GM21526 (cell line): ENCODE data around the gene SERPINA1.

Experiments used
- ATAC-seq: cut with Tn5 transposase; IDR thresholded peaks from one replicate; pipeline ENCODE4 v1.9.1; 2021; ENCODE audit warnings: moderate library complexity; ENCODE audit not compliant: unreplicated experiment, low FRiP score

The SERPINA1 gene

GRCh38 chr14:94385553-94386057 lies 2.8 kb downstream of the SERPINA1 start:
- ATAC-seq = no peak

GRCh38 chr14:94384342-94384741 lies 4.1 kb downstream of the SERPINA1 start:
- no peak for ATAC-seq

GRCh38 chr14:94383777-94384176 lies 4.6 kb downstream of the SERPINA1 start:
- no peak for ATAC-seq

DNA sequence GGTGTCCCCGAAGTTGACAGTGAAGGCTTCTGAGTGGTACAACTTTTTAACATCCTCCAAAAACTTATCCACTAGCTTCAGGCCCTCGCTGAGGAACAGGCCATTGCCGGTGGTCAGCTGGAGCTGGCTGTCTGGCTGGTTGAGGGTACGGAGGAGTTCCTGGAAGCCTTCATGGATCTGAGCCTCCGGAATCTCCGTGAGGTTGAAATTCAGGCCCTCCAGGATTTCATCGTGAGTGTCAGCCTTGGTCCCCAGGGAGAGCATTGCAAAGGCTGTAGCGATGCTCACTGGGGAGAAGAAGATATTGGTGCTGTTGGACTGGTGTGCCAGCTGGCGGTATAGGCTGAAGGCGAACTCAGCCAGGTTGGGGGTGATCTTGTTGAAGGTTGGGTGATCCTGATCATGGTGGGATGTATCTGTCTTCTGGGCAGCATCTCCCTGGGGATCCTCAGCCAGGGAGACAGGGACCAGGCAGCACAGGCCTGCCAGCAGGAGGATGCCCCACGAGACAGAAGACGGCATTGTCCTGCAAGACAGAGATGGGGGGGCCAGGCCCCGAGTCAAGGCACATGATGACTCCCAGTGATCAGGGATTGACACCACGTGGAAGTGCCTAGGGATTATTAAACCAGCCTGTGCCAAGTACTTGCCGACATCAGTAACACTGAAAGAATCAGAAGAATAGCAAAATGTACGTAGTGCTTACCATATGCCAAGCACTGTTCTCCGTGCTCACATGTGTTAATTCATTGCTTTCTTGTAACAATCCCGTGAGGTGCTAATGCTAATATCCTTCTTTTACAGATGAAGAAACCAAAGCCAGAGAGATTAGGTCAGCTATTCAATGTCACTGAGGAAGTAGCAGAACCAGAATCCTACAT lies 5.4 kb downstream of the SERPINA1 start:
- no peak for ATAC-seq

- ATAC-seq = no peak
These were observed 6.2 kb downstream of the SERPINA1 start for GRCh38 chr14:94382099-94382715.

- ATAC-seq = no peak
These were observed 7.0 kb downstream of the SERPINA1 start for GRCh38 chr14:94381149-94382030.

DNA sequence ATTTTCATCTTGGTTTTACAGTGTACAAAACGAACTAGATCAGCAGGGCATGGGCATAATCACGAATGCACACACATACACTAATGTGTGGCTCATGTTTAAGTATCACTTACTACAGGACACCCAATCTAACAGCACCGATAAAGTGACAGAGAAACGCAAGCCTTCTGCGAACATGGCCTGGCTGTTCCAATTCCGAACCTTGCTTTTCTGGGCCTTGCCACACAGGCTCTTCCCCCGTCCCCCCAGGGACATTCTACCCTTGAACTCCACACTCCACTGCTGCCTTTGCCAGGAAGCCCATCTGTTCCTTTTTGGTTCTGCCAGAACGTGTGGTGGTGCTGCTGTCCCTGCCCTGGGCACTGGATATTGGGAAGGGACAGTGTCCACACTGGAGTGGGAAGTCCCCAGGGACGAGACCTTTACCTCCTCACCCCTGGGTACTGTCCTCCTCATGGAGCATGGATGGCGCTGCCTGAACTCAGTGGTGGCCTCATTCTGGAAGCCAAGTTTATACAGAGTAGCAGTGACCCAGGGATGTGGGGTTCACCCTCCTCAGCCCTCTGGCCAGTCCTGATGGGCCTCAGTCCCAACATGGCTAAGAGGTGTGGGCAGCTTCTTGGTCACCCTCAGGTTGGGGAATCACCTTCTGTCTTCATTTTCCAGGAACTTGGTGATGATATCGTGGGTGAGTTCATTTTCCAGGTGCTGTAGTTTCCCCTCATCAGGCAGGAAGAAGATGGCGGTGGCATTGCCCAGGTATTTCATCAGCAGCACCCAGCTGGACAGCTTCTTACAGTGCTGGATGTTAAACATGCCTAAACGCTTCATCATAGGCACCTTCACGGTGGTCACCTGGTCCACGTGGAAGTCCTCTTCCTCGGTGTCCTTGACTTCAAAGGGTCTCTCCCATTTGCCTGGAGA lies 7.9 kb downstream of the SERPINA1 start:
- ATAC-seq = no peak

- ATAC-seq = no peak
These were observed 8.8 kb downstream of the SERPINA1 start for GRCh38 chr14:94379291-94380224.

DNA sequence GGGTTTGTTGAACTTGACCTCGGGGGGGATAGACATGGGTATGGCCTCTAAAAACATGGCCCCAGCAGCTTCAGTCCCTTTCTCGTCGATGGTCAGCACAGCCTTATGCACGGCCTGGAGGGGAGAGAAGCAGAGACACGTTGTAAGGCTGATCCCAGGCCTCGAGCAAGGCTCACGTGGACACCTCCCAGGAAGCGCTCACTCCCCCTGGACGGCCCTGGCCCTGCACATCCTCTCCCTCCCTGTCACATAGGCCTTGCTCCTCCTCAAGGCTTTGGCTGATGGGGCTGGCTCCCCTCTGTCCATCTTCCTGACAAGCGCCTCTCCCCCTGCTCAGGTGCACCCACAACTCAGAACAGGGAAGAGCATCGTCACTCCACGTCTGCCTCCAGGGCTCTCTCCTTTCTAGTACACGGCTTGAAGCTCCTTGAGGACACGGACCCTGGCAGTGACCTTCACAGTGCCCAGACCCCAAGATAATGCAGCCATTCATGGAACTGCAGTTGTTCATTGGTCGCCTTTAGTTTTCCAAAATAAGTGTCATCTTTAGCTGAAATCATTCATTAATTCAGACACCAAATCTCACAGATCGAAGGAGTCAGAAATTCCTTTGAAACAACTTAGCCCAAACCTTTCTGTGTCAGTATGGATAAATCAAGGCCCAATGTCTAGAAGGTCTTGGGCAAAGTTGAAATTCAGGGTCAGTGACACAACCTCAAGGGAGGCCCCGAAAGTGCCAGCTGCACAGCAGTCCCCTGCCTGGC lies 9.7 kb downstream of the SERPINA1 start:
- no peak for ATAC-seq

DNA sequence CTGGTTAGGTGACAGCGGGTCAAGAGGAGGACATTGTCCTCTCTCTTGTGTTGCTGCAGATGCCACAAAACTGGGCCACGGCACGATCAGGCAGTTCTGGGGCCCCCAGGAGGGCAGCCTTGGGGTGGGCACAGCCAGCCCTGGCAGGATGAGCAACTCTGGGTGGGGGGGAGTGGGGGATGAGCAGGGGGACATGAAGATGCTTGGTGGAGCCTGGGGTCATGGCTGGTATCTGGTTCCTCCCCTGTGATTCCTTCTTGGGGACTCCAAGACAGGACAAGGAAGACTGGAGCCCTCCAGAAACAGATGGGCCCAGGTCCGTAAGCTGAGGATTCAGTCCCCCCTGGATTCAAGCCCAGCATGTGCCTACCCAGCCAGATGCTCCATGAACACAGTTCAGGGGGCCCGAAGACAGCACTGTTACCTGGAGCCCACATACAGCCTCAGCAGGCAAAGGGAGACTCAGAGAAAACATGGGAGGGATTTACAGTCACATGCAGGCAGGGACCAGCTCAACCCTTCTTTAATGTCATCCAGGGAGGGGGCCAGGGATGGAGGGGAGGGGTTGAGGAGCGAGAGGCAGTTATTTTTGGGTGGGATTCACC lies 10.4 kb downstream of the SERPINA1 start:
- no peak for ATAC-seq

DNA sequence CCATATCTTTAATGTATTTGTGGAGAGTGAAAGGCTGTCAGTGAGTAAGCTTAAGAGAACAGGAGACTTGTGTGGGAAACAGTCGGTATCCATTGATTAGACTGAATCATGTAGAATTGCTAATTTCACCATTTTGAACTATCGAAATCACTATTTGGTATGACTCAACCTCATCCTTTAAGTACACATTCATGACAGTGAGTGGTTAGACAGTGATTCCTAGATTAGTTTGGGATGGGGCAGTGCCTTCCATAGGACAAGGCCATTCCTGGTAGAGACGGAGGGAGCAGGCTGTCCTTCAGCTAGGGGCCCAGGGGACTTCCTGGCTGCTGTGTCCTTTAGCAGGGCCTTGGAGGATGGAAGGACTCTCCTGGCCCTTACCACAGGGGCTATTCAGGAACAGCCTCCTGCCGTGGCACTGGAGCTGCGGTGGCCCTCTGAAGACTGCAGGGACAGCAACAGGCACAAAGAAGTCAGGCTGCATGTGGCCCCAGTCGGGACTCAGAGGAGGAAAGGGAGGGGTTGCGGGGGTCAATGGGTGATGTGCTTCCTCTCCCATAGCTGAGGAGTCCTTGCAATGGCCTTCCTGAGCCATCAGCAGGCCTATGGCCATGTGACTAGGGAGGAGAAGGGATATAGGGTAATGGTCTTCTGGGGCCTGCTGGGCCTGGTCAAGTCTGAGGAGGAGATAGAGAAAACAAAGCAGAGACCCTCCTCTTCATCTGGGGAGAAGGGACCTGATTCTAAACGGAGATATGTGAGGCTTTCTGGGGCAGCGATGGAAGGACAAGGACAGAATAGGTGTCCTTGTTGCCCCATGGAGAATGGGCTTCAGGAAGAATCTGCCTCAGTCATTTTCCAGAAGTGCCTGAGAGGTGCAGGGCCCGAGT lies 11.2 kb downstream of the SERPINA1 start:
- ATAC-seq = no peak

DNA sequence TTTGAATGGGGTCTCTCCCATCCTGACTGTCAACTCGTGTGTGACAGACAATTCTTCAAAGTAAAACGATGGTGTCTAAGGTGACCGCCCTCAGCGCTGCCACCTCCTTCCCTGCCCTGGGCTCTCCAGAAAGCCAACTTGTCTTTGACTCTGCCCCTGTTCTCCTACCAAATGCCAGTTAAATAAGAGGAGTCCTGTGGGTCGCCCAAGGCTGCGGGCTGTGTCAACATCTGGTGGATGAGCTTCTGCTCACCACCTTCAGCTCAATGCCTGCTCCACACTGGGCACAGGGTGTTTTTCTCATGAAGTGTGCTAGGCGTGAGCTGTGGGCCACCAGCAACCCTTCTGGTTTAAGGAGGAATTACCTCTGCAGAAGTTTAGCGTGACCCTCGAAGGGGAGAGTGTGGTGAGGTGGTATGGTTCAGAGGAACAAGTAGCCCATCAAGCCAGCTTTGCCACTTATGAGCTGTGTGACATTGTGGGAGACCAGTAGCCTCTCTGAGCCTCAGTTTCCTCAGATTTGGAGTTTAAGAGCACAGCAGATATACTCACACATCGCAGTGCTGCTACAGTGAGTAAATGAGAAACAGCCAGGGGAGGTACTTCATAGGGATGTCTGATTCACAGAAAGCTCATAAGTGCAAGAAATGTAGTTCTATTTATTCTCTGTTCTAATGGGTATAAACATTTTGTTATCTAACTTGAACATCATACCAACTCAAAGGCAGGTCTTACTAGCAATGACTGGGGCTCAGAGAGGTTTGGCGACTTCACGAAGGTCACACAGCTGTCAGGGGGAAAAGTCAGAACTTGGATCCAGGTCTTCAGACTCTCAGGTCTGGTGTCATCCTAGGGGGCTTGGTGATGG lies 12.1 kb downstream of the SERPINA1 start:
- no peak for ATAC-seq

GRCh38 chr14:94375552-94376107 lies 12.8 kb downstream of the SERPINA1 start:
- ATAC-seq = no peak

- ATAC-seq = no peak
These were observed 13.6 kb downstream of the SERPINA1 start for GRCh38 chr14:94374749-94375260.

DNA sequence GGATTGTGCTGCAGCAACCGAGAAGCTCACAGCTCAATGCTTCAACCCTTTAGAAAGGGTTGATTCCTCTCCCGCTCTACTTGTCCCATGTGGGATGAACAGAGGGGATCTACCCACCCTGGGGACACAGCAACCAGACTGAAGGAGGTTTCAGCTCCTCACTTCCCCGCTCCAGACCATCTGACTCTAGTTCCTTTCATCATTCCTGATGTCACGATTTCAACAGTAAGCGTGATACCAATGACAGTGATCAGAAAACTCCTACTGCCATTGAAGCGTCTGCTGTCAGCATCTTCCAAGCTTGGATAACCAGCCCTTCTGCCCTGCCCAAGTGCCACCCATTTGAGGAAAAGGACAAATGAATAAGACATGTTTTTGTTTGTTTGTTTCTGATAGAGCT lies 14.3 kb downstream of the SERPINA1 start:
- ATAC-seq = no peak
